Measurements from ENCODE around the gene ARHGDIA.

Gene ARHGDIA

GRCh38 chr17:81906476-81907218, 35.5 kb upstream of the ARHGDIA start:
- no peak for DNase-seq (ENCODE audit: low read depth in 2 of 2, low spot score in 1 of 2)

- no peak for DNase-seq (ENCODE audit: low read depth in 2 of 2, low spot score in 1 of 2)
Observed at GRCh38 chr17:81905993-81906392, 34.9 kb upstream of the ARHGDIA start.

- no peak for DNase-seq (ENCODE audit: low read depth in 2 of 2, low spot score in 1 of 2)
Observed at GRCh38 chr17:81905424-81905875, 34.3 kb upstream of the ARHGDIA start.

GRCh38 chr17:81904600-81905423, 33.7 kb upstream of the ARHGDIA start:
- DNase-seq (ENCODE audit: low read depth in 2 of 2, low spot score in 1 of 2): no peak

GRCh38 chr17:81903896-81904599, 32.9 kb upstream of the ARHGDIA start:
- no peak for DNase-seq (ENCODE audit: low read depth in 2 of 2, low spot score in 1 of 2)

- DNase-seq (ENCODE audit: low read depth in 2 of 2, low spot score in 1 of 2): no peak
Observed at GRCh38 chr17:81903415-81903831, 32.3 kb upstream of the ARHGDIA start.

- no peak for DNase-seq (ENCODE audit: low read depth in 2 of 2, low spot score in 1 of 2)
Observed at GRCh38 chr17:81902653-81903414, 31.7 kb upstream of the ARHGDIA start.

GRCh38 chr17:81902023-81902652, 31.0 kb upstream of the ARHGDIA start, which contains the start of gene NPB:
Gene NPB (plus strand): TSS chr17:81902238. CDS start chr17:81902278, 40 bp downstream.
- no peak for DNase-seq (ENCODE audit: low read depth in 2 of 2, low spot score in 1 of 2)

GRCh38 chr17:81901167-81902022, 30.3 kb upstream of the ARHGDIA start:
- no peak for DNase-seq (ENCODE audit: low read depth in 2 of 2, low spot score in 1 of 2)

- DNase-seq (ENCODE audit: low read depth in 2 of 2, low spot score in 1 of 2): no peak
Observed at GRCh38 chr17:81900181-81900820, 29.2 kb upstream of the ARHGDIA start.

GRCh38 chr17:81899514-81900166, 28.5 kb upstream of the ARHGDIA start:
- DNase-seq (ENCODE audit: low read depth in 2 of 2, low spot score in 1 of 2): no peak

- no peak for DNase-seq (ENCODE audit: low read depth in 2 of 2, low spot score in 1 of 2)
Observed at GRCh38 chr17:81898885-81899284, 27.7 kb upstream of the ARHGDIA start.

- no peak for DNase-seq (ENCODE audit: low read depth in 2 of 2, low spot score in 1 of 2)
Observed at GRCh38 chr17:81898029-81898866, 27.1 kb upstream of the ARHGDIA start.

GRCh38 chr17:81895400-81895799, 24.3 kb upstream of the ARHGDIA start:
- DNase-seq (ENCODE audit: low read depth in 2 of 2, low spot score in 1 of 2): no peak

GRCh38 chr17:81891303-81891552, 20.1 kb upstream of the ARHGDIA start:
- DNase-seq (ENCODE audit: low read depth in 2 of 2, low spot score in 1 of 2): no peak

GRCh38 chr17:81890447-81891302, 19.5 kb upstream of the ARHGDIA start:
- DNase-seq (ENCODE audit: low read depth in 2 of 2, low spot score in 1 of 2): no peak

GRCh38 chr17:81889602-81890001, 18.5 kb upstream of the ARHGDIA start:
- DNase-seq (ENCODE audit: low read depth in 2 of 2, low spot score in 1 of 2): no peak

Data from stimulated activated CD8-positive, alpha-beta memory T cell treated with anti-CD3 and anti-CD28 coated beads, Interleukin-4, amount 100 ng/mL, for 4 hours (primary cell).